ENCODE results near the gene ACSL5. TPM values are rescaled to one million over a fixed set of nuclear protein-coding genes. Genes with fewer than 3 reads are reported as not detected.
A peak's percentile ranks its signal among the peaks of the same experiment; 100 is the strongest.

Gene ACSL5
- total and polyA plus RNA-seq, 2 of the 4 experiments (the other 2 are of a cell fraction): 0.87 to 1.3 TPM

- peaks cover 19 to 21% of the 10 kb centered on the region in 2 experiments for H3K79me1 ChIP-seq (ENCODE audit: low read depth in 1 of 2, low read length in 2 of 2)
- no peaks in the 10 kb centered on the region for H3K9me1 ChIP-seq (ENCODE audit: insufficient read depth, low read length)
- H4K8ac ChIP-seq (ENCODE audit: low read depth in 2 of 2, low read length in 2 of 2): peak overlapping the region; percentile 82 to 98
- peak; percentile 23 for DNase-seq
- 0% methylated on average over 10 of the region's 20 CpGs; no CpG with 5 or more reads in 1 of the 2 experiments for WGBS, 2 experiments (ENCODE audit: extremely low coverage in 2 of 2, insufficient read length in 1 of 2)
- no peak overlapping the region for H2BK15ac ChIP-seq (ENCODE audit: low read depth, low read length)
- no peaks in the 10 kb centered on the region for H3K4me1 ChIP-seq (ENCODE audit: control insufficient read depth, insufficient read depth, low read length)
- TF ChIP-seq, protein P1, sequence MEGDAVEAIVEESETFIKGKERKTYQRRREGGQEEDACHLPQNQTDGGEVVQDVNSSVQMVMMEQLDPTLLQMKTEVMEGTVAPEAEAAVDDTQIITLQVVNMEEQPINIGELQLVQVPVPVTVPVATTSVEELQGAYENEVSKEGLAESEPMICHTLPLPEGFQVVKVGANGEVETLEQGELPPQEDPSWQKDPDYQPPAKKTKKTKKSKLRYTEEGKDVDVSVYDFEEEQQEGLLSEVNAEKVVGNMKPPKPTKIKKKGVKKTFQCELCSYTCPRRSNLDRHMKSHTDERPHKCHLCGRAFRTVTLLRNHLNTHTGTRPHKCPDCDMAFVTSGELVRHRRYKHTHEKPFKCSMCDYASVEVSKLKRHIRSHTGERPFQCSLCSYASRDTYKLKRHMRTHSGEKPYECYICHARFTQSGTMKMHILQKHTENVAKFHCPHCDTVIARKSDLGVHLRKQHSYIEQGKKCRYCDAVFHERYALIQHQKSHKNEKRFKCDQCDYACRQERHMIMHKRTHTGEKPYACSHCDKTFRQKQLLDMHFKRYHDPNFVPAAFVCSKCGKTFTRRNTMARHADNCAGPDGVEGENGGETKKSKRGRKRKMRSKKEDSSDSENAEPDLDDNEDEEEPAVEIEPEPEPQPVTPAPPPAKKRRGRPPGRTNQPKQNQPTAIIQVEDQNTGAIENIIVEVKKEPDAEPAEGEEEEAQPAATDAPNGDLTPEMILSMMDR (conservative IDR thresholded peaks at IDR 0.05; ENCODE audit: low read depth, low read length): no peak
- no peak for TF ChIP-seq SMC3 (IDR thresholded peaks at IDR 0.05; ENCODE audit: low read depth, low read length)
- TF ChIP-seq MAFK (IDR thresholded peaks at IDR 0.05; ENCODE audit: low read depth, low read length): no peak
- no peak for TF ChIP-seq POLR2A (IDR thresholded peaks at IDR 0.05; ENCODE audit: low read depth, low read length)
- TF ChIP-seq RFX5 (IDR thresholded peaks at IDR 0.05; ENCODE audit: low read depth, low read length): no peak
- no peak for TF ChIP-seq MAZ (IDR thresholded peaks at IDR 0.05; ENCODE audit: borderline replicate concordance, low read depth, low read length)
- TF ChIP-seq CHD1 (IDR thresholded peaks at IDR 0.05; ENCODE audit: low read depth, low read length): no peak
- TF ChIP-seq NFE2L2 (IDR thresholded peaks at IDR 0.05; ENCODE audit: low read depth, low read length): no peak
- no peak for TF ChIP-seq BHLHE40 (IDR thresholded peaks at IDR 0.05; ENCODE audit: low read depth, low read length)
- H2BK20ac ChIP-seq (ENCODE audit: low read depth, low read length): no peak overlapping the region
- H2AFZ ChIP-seq (replicated peaks; ENCODE audit: low read length, poor library complexity): peak overlapping the region; percentile 99
- H3K4ac ChIP-seq (ENCODE audit: low read depth, low read length): peak overlapping the region; percentile 81
- peak overlapping the region; percentile 92 for H3K27ac ChIP-seq (ENCODE audit: insufficient read depth, low read length)
- dilution Hi-C loops (cut with HindIII; ENCODE audit: low sequenced_read_pairs, unreplicated experiment) (no loop called here), in situ Hi-C loops (cut with MboI; ENCODE audit: low sequenced_read_pairs) (loop anchor here (10.0 kb wide), 1 partner anchor 261 kb away; the partner anchor contains the start of gene GPAM), intact Hi-C loops (cut with micrococcal nuclease) (loop anchor here (1.0 kb wide), 1 partner anchor 939 kb away; no protein-coding TSS in a partner anchor)
- H3K23ac ChIP-seq (ENCODE audit: low read depth, low read length): peak overlapping the region; percentile 73
- peak; percentile 58 for ATAC-seq (ENCODE audit: low read depth)
- H2BK120ac ChIP-seq (ENCODE audit: low read depth, low read length): no peak overlapping the region
- H3K9ac ChIP-seq (ENCODE audit: low read depth, low read length): peak overlapping the region; percentile 97
- H3K56ac ChIP-seq (ENCODE audit: extremely low read depth, insufficient read depth, low read length): peak overlapping the region; percentile 86
- peak overlapping the region; percentile 85 for H3K14ac ChIP-seq (replicated peaks; ENCODE audit: low read depth, low read length)
- peak overlapping the region; percentile 69 for H4K5ac ChIP-seq (ENCODE audit: low read depth, low read length)
- no peaks in the 10 kb centered on the region for H4K20me1 ChIP-seq (ENCODE audit: insufficient read depth, low read length)
- CTCF ChIA-PET: interaction anchor here (0.7 kb wide), 1 partner anchor 1503 kb away, joined by 3 read pairs; no protein-coding TSS in a partner anchor
- peak overlapping the region; percentile 92 for H3K4me2 ChIP-seq (ENCODE audit: low read depth, low read length)
- no peaks in the 10 kb centered on the region for H3K9me3 ChIP-seq (ENCODE audit: control insufficient read depth, insufficient read depth, low read length)
- peak overlapping the region; percentile 69 for H2AK5ac ChIP-seq (ENCODE audit: low read depth, low read length)
- H3K18ac ChIP-seq (ENCODE audit: low read depth, low read length): peak overlapping the region; percentile 44; the same call in 1 of the 2 replicates
- peak overlapping the region; percentile 57 for H2BK5ac ChIP-seq (ENCODE audit: low read depth, low read length, poor library complexity, severe bottlenecking)
- no TSS peak for BruUV-seq (replicated peaks)
- peak overlapping the region; percentile 95 for H2AK9ac ChIP-seq (replicated peaks; ENCODE audit: low read depth, low read length, poor library complexity)
- H3K27me3 ChIP-seq (ENCODE audit: control insufficient read depth, insufficient read depth, low read length): no peaks in the 10 kb centered on the region
- peak overlapping the region; percentile 95 for H3K4me3 ChIP-seq (ENCODE audit: insufficient read depth, low read depth, low read length)
- POLR2A ChIA-PET (ENCODE audit: unreplicated experiment): interaction anchor here (0.6 kb wide), 1 partner anchor 21 kb away, joined by 10 read pairs; no protein-coding TSS in a partner anchor
- peaks cover 2% of the 10 kb centered on the region for H3K36me3 ChIP-seq (ENCODE audit: control insufficient read depth, insufficient read depth, low read length)
- peak overlapping the region; percentile 64 for H4K91ac ChIP-seq (ENCODE audit: insufficient read depth, low read depth, low read length)
Measured at GRCh38 chr10:112446055-112446854, 72.3 kb downstream of the ACSL5 start.

Data from IMR-90 (cell line).